IMR-90 (cell line): ENCODE measurements around the gene ZFAND2A. TPM values are rescaled to one million over a fixed set of nuclear protein-coding genes. Genes with fewer than 3 reads are reported as not detected.

Experiments
- ATAC-seq: fragments of 200-7000 bp; cut with Tn5 transposase; 2 replicates; pipeline ENCODE4 v1.9.1; 2020; ENCODE audit warnings: low read depth, mild to moderate bottlenecking, moderate library complexity
- BruUV-seq: library from RNA; stranded (reverse); fragments of 400-500 nt; replicated peaks from 2 replicates; lab custom pipeline; 2021; lab: Mats Ljungman, UMichigan
- CTCF ChIA-PET: fragments of 300-600 bp; formaldehyde crosslinking; extraction: SDS; loops from one replicate; lab custom pipeline; 2021; ENCODE audit warnings: antibody characterized with exemption; lab: Yijun Ruan, JAX
- POLR2A ChIA-PET: fragments of 300-600 bp; sonication (Branson Sonifier 250); formaldehyde crosslinking; loops from one replicate; lab custom pipeline; 2022; ENCODE audit warnings: antibody characterized with exemption; ENCODE audit not compliant: unreplicated experiment; lab: Charles Lee
- DNase-seq: peaks from one replicate; pipeline ENCODE4 v3.0.0; 2013
- H2AFZ ChIP-seq: replicated peaks from 2 replicates; pipeline ENCODE3; 2013; ENCODE audit warnings: low read length, mild to moderate bottlenecking; ENCODE audit not compliant: poor library complexity
- H2AK5ac ChIP-seq: 2 replicates; pipeline ENCODE4 v1.6.1; 2013; ENCODE audit warnings: low read depth, low read length, inconsistent platforms
- H2AK9ac ChIP-seq: replicated peaks from 2 replicates; pipeline ENCODE3; 2013; ENCODE audit warnings: mild to moderate bottlenecking, low read depth, low read length, moderate library complexity; ENCODE audit not compliant: poor library complexity
- H2BK120ac ChIP-seq: 2 replicates; pipeline ENCODE4 v1.6.1; 2013; ENCODE audit warnings: low read depth, low read length, inconsistent platforms
- H2BK15ac ChIP-seq: 3 replicates; pipeline ENCODE4 v1.6.1; 2013; ENCODE audit warnings: low read depth, low read length, inconsistent platforms
- H2BK20ac ChIP-seq: 2 replicates; pipeline ENCODE4 v1.6.1; 2013; ENCODE audit warnings: low read depth, mild to moderate bottlenecking, inconsistent platforms, low read length, moderate library complexity
- H2BK5ac ChIP-seq: 2 replicates; pipeline ENCODE4 v1.6.1; 2013; ENCODE audit warnings: mild to moderate bottlenecking, low read depth, low read length, inconsistent platforms; ENCODE audit not compliant: poor library complexity, severe bottlenecking
- H3K14ac ChIP-seq: replicated peaks from 2 replicates; pipeline ENCODE4 v1.6.1; 2013; ENCODE audit warnings: low read depth, low read length, inconsistent platforms
- H3K18ac ChIP-seq: 2 replicates; pipeline ENCODE4 v1.6.1; 2013; ENCODE audit warnings: low read depth, low read length, control low read depth
- H3K23ac ChIP-seq: 2 replicates; pipeline ENCODE4 v1.6.1; 2013; ENCODE audit warnings: low read depth, low read length, inconsistent platforms
- H3K27ac ChIP-seq: 2 replicates; pipeline ENCODE4 v1.5.1; 2013; ENCODE audit warnings: mild to moderate bottlenecking, control low read depth, low read length; ENCODE audit not compliant: insufficient read depth
- H3K27me3 ChIP-seq: 2 replicates; pipeline ENCODE4 v1.6.1; 2013; ENCODE audit warnings: low read length; ENCODE audit not compliant: control insufficient read depth, insufficient read depth
- H3K36me3 ChIP-seq: 2 replicates; pipeline ENCODE4 v1.6.1; 2013; ENCODE audit warnings: low read length, mixed read lengths; ENCODE audit not compliant: control insufficient read depth, insufficient read depth
- H3K4ac ChIP-seq: 2 replicates; pipeline ENCODE4 v1.6.1; 2013; ENCODE audit warnings: low read depth, low read length, inconsistent platforms
- H3K4me1 ChIP-seq: 2 replicates; pipeline ENCODE4 v1.6.1; 2013; ENCODE audit warnings: low read length, mixed read lengths; ENCODE audit not compliant: control insufficient read depth, insufficient read depth
- H3K4me2 ChIP-seq: 2 replicates; pipeline ENCODE4 v1.6.1; 2013; ENCODE audit warnings: low read depth, mild to moderate bottlenecking, control low read depth, low read length, moderate library complexity
- H3K4me3 ChIP-seq: 2 replicates; pipeline ENCODE4 v1.5.1; 2013; ENCODE audit warnings: low read depth, mild to moderate bottlenecking, control low read depth, low read length, moderate library complexity; ENCODE audit not compliant: insufficient read depth
- H3K56ac ChIP-seq: 2 replicates; pipeline ENCODE4 v1.6.1; 2013; ENCODE audit warnings: low read length, inconsistent platforms; ENCODE audit not compliant: insufficient read depth; ENCODE audit errors: extremely low read depth
- H3K79me1 ChIP-seq, 2 experiments: 2 replicates each; pipeline ENCODE4 v1.6.1; 2013; ENCODE audit warnings: low read length in 2 of 2, inconsistent platforms in 1 of 2, low read depth in 1 of 2
- H3K9ac ChIP-seq: 2 replicates; pipeline ENCODE4 v1.6.1; 2013; ENCODE audit warnings: low read depth, low read length, control low read depth
- H3K9me1 ChIP-seq: 2 replicates; pipeline ENCODE4 v1.6.1; 2013; ENCODE audit warnings: low read length, inconsistent platforms; ENCODE audit not compliant: insufficient read depth
- H3K9me3 ChIP-seq: 2 replicates; pipeline ENCODE4 v1.6.1; 2013; ENCODE audit warnings: low read length; ENCODE audit not compliant: control insufficient read depth, insufficient read depth
- H4K20me1 ChIP-seq: 2 replicates; pipeline ENCODE4 v1.6.1; 2013; ENCODE audit warnings: low read length, inconsistent platforms; ENCODE audit not compliant: insufficient read depth
- H4K5ac ChIP-seq: 2 replicates; pipeline ENCODE4 v1.6.1; 2013; ENCODE audit warnings: mild to moderate bottlenecking, low read depth, low read length, control low read depth
- H4K8ac ChIP-seq, 2 experiments: 2 replicates each; pipeline ENCODE4 v1.6.1; 2013; ENCODE audit warnings: low read depth in 2 of 2, low read length in 2 of 2, control low read depth in 1 of 2, inconsistent platforms in 1 of 2
- H4K91ac ChIP-seq: 2 replicates; pipeline ENCODE4 v1.6.1; 2013; ENCODE audit warnings: low read depth, low read length, inconsistent platforms; ENCODE audit not compliant: insufficient read depth
- BHLHE40 ChIP-seq: fragments of 150-350 bp; IDR thresholded peaks from 2 replicates; pipeline ENCODE4 v1.6.1; 2016; ENCODE audit warnings: mild to moderate bottlenecking, low read depth, low read length
- CEBPB ChIP-seq: IDR thresholded peaks from 2 replicates; pipeline ENCODE4 v1.6.1; 2012; ENCODE audit warnings: low read depth, low read length, improper control_type of control experiment
- CHD1 ChIP-seq: IDR thresholded peaks from 2 replicates; pipeline ENCODE4 v1.6.1; 2012; ENCODE audit warnings: low read depth, low read length, improper control_type of control experiment
- CTCF ChIP-seq: conservative IDR thresholded peaks from 2 replicates; pipeline ENCODE4 v1.5.1; 2012; ENCODE audit warnings: mild to moderate bottlenecking, low read depth, low read length, improper control_type of control experiment
- FOS ChIP-seq: fragments of 150-350 bp; IDR thresholded peaks from 2 replicates; pipeline ENCODE4 v1.6.1; 2016; ENCODE audit warnings: low read depth, low read length
- MAFK ChIP-seq: IDR thresholded peaks from 2 replicates; pipeline ENCODE4 v1.6.1; 2012; ENCODE audit warnings: low read depth, low read length, improper control_type of control experiment
- MAZ ChIP-seq: IDR thresholded peaks from 2 replicates; pipeline ENCODE4 v1.6.1; 2012; ENCODE audit warnings: low read depth, mild to moderate bottlenecking, low read length, improper control_type of control experiment, moderate library complexity, borderline replicate concordance
- MXI1 ChIP-seq: IDR thresholded peaks from 2 replicates; pipeline ENCODE4 v1.6.1; 2012; ENCODE audit warnings: low read depth, mild to moderate bottlenecking, low read length, moderate library complexity, borderline replicate concordance
- NFE2L2 ChIP-seq: fragments of 150-350 bp; IDR thresholded peaks from 2 replicates; pipeline ENCODE4 v1.6.1; 2016; ENCODE audit warnings: low read depth, mild to moderate bottlenecking, low read length
- POLR2A ChIP-seq: IDR thresholded peaks from 2 replicates; pipeline ENCODE4 v1.6.1; 2012; ENCODE audit warnings: mild to moderate bottlenecking, low read depth, low read length
- RAD21 ChIP-seq: IDR thresholded peaks from 2 replicates; pipeline ENCODE4 v1.6.1; 2012; ENCODE audit warnings: low read length, improper control_type of control experiment
- RCOR1 ChIP-seq: IDR thresholded peaks from 2 replicates; pipeline ENCODE4 v1.6.1; 2012; ENCODE audit warnings: mild to moderate bottlenecking, low read length, improper control_type of control experiment; ENCODE audit not compliant: insufficient replicate concordance
- RFX5 ChIP-seq: IDR thresholded peaks from 2 replicates; pipeline ENCODE4 v1.8.0; 2012; ENCODE audit warnings: low read depth, mild to moderate bottlenecking, low read length, moderate library complexity
- SMC3 ChIP-seq: fragments of 150-350 bp; IDR thresholded peaks from 2 replicates; pipeline ENCODE4 v1.6.1; 2016; ENCODE audit warnings: low read depth, mild to moderate bottlenecking, antibody characterized with exemption, low read length, moderate library complexity
- USF2 ChIP-seq: fragments of 150-350 bp; IDR thresholded peaks from 2 replicates; pipeline ENCODE4 v1.6.1; 2017; ENCODE audit warnings: mild to moderate bottlenecking, antibody characterized with exemption, low read length, low read depth
- WGBS, 2 experiments: methylation state at CpG; one replicate each; pipeline versions ENCODE4 v1.1.5 to v1.1.7; 2013; ENCODE audit warnings: missing lambda C conversion rate in 2 of 2; ENCODE audit not compliant: insufficient read length in 1 of 2; ENCODE audit errors: extremely low coverage in 2 of 2; 5-methylcytosine and 5-hydroxymethylcytosine counted together
- dilution Hi-C: fragments of 300-500 bp; cut with HindIII; formaldehyde crosslinking; loops from one replicate; pipeline ENCODE4 v1.14.3; 2018; ENCODE audit warnings: low sequenced_read_pairs; ENCODE audit not compliant: unreplicated experiment
- in situ Hi-C: fragments of 300-500 bp; cut with MboI; formaldehyde crosslinking; loops from 3 replicates; pipeline ENCODE4 v1.14.3; 2019; ENCODE audit warnings: low sequenced_read_pairs, inconsistent platforms, mixed read lengths
- intact Hi-C: fragments of 100-400 bp; cut with micrococcal nuclease; formaldehyde crosslinking; loops from 2 replicates; pipeline ENCODE4 v1.10.0; 2022
- polyA plus RNA-seq, 3 experiments: library from polyadenylated mRNA; depleted of rRNA; stranded (reverse); fragments of >200 nt; gene quantifications; 2 replicates each; pipeline ENCODE4 v1.2.3, GENCODE V29; 2012; ENCODE audit warnings: low replicate concordance in 1 of 3
- total RNA-seq: library from RNA; depleted of rRNA; stranded (reverse); fragments of >200 nt; gene quantifications from 2 replicates; pipeline ENCODE4 v1.2.3, GENCODE V29; 2012

Gene ZFAND2A
- total and polyA plus RNA-seq, 2 of the 4 experiments (the other 2 are of a cell fraction) = 11.8 to 28.7 TPM

GRCh38 chr7:1124164-1124563 is 35.8 kb downstream of the ZFAND2A start (continued):
- TF ChIP-seq FOS = no peak
- TF ChIP-seq MXI1 = no peak

GRCh38 chr7:1123715-1124114 is 36.3 kb downstream of the ZFAND2A start:
- H2BK120ac ChIP-seq = no peak overlapping the region
- no peak overlapping the region for H2BK15ac ChIP-seq
- H3K9ac ChIP-seq = no peak overlapping the region
- peak overlapping the region; percentile 74 for H2AK9ac ChIP-seq
- H2AK5ac ChIP-seq = no peak overlapping the region
- H4K20me1 ChIP-seq = no peaks in the 10 kb centered on the region
- H3K79me1 ChIP-seq = peaks cover 0 to 37% of the 10 kb centered on the region in 2 experiments; a peak in 3 of 4 replicates
- dilution Hi-C loops (no loop called here), intact Hi-C loops (loop anchor here (2.0 kb wide), 2 partner anchors 37 to 131 kb away; no protein-coding TSS in a partner anchor), in situ Hi-C loops (no loop called here)
- H3K9me3 ChIP-seq = no peaks in the 10 kb centered on the region
- H2AFZ ChIP-seq = peak overlapping the region; percentile 80
- peaks cover 3% of the 10 kb centered on the region for H3K4me1 ChIP-seq
- no peak overlapping the region for H2BK20ac ChIP-seq
- ChIA-PET CTCF (interaction anchor here (0.7 to 2.2 kb wide), 6 partner anchors 14 to 676 kb away, joined by 3 to 8 read pairs (median 5); a partner anchor contains a TSS), POLR2A (no interaction called here)
- peak overlapping the region; percentile 6 for H3K4me2 ChIP-seq
- H3K56ac ChIP-seq = no peak overlapping the region
- H3K14ac ChIP-seq = peak overlapping the region; percentile 42; the same call in 1 of the 2 replicates
- H3K36me3 ChIP-seq = peaks cover 4% of the 10 kb centered on the region; the same call in 1 of the 2 replicates
- no peak overlapping the region for H3K4me3 ChIP-seq
- DNase-seq (peak; percentile 79), ATAC-seq (peak; percentile 96)
- H3K27ac ChIP-seq = peak overlapping the region; percentile 10; the same call in 1 of the 2 replicates
- peak overlapping the region; percentile 14 for H2BK5ac ChIP-seq
- 13% methylated on average over 11 of the region's 17 CpGs; no CpG with 5 or more reads in 1 of the 2 experiments for WGBS, 2 experiments
- no peaks in the 10 kb centered on the region for H3K27me3 ChIP-seq
- H3K23ac ChIP-seq = no peak overlapping the region
- H4K91ac ChIP-seq = no peak overlapping the region
- no TSS peak for BruUV-seq
- H4K8ac ChIP-seq = peak overlapping the region in 1 of 2 experiments; percentile 72; a peak in 1 of 4 replicates
- no peak overlapping the region for H4K5ac ChIP-seq
- peak overlapping the region; percentile 50; the same call in 1 of the 2 replicates for H3K4ac ChIP-seq
- no peak overlapping the region for H3K18ac ChIP-seq
- H3K9me1 ChIP-seq = no peaks in the 10 kb centered on the region
- TF ChIP-seq SMC3 (peak; percentile 63), CTCF (peak; percentile 69), CEBPB (no peak), NFE2L2 (no peak), USF2 (no peak), RFX5 (no peak), MAZ (no peak), CHD1 (no peak), BHLHE40 (peak; percentile 22; the same call in 1 of the 2 replicates), RAD21 (peak; percentile 56), MAFK (no peak), RCOR1 (no peak), POLR2A (no peak), FOS (no peak)
